OCI-LY1 (cell line): ENCODE measurements around the gene GCC2.

ENCODE experiments used
- EZH2 ChIP-seq: fragments of 200-600 bp; sonication (generic), shearing (Covaris generic); IDR thresholded peaks from 2 replicates; pipeline ENCODE4 v1.8.0; 2017; ENCODE audit warnings: borderline replicate concordance, mixed run types, mild to moderate bottlenecking, antibody characterized with exemption, low read length, moderate library complexity, mixed read lengths
- TF ChIP-seq, protein P1 (sequence below): fragments of 200-600 bp; sonication (generic), shearing (Covaris generic); IDR thresholded peaks from 2 replicates; pipeline ENCODE4 v1.5.1; 2017; ENCODE audit warnings: mild to moderate bottlenecking, antibody characterized with exemption, low read length, moderate library complexity, mixed read lengths

- TF ChIP-seq, protein P1, sequence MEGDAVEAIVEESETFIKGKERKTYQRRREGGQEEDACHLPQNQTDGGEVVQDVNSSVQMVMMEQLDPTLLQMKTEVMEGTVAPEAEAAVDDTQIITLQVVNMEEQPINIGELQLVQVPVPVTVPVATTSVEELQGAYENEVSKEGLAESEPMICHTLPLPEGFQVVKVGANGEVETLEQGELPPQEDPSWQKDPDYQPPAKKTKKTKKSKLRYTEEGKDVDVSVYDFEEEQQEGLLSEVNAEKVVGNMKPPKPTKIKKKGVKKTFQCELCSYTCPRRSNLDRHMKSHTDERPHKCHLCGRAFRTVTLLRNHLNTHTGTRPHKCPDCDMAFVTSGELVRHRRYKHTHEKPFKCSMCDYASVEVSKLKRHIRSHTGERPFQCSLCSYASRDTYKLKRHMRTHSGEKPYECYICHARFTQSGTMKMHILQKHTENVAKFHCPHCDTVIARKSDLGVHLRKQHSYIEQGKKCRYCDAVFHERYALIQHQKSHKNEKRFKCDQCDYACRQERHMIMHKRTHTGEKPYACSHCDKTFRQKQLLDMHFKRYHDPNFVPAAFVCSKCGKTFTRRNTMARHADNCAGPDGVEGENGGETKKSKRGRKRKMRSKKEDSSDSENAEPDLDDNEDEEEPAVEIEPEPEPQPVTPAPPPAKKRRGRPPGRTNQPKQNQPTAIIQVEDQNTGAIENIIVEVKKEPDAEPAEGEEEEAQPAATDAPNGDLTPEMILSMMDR: no peak
- no peak for TF ChIP-seq EZH2
These were observed 40.9 kb upstream of the GCC2 start for GRCh38 chr2:108407864-108408729.
